HG03175 (cell line): ENCODE results near the gene FAM53B.

Source experiments
- ATAC-seq: cut with Tn5 transposase; IDR thresholded peaks from one replicate; pipeline ENCODE4 v1.9.1; 2021; ENCODE audit warnings: mild to moderate bottlenecking, moderate library complexity; ENCODE audit not compliant: unreplicated experiment

FAM53B gene

GRCh38 chr10:124742413-124743190, 1.6 kb downstream of the FAM53B start:
- no peak for ATAC-seq

DNA sequence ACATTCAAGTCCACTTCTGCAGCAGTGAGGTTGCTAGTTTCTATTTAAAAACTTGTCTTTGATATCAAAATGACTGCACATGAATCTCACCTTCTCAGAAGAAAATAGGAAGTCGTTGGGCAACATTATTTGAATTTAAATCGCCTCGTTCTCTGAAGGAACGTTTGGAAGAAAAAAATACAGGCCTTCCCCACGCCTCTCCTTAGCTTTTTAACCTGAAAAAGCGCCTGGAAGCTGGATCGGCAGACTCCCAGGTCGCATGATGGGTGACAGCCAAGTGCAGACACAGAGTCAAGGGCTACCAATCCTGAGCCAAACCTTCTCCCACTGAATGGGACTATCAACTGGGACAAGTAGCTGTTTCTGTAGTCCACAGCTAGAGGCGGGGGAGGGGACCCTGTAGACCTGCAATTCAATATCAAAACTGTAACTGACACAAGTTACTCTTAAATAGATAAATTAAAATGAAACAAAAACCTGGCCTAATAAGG, 2.2 kb downstream of the FAM53B start:
- no peak for ATAC-seq

DNA sequence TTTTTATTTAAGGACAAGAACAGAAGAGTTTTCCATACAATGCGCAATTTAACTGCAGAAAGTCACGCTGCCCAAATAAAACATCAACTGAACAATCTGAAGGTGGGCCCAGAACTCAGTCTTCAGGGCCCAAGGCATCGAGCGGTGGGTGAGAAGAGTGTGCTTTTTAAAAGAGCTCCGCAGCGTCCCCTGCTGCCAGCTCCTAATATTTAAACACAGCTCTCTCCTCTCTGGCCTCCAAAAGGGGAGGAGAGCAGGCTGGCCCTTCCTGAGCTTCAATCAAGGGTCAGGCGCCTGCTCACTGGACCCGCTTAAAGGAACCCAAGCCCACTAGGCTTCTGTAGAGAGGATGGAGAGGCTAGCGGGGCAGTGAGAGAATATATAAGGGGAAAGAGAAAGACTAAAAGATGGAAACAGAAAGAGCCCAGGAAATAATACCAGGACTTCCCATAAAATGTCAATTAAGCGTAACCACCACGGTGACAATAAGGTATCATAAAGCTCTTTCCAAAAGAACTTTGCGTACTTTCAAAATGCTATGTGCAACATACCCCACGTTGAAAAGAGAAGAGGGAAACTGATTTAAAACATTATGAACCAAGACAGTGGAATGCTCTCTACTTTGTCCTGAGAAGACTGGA, 2.8 kb downstream of the FAM53B start:
- peak; percentile 40 for ATAC-seq

DNA sequence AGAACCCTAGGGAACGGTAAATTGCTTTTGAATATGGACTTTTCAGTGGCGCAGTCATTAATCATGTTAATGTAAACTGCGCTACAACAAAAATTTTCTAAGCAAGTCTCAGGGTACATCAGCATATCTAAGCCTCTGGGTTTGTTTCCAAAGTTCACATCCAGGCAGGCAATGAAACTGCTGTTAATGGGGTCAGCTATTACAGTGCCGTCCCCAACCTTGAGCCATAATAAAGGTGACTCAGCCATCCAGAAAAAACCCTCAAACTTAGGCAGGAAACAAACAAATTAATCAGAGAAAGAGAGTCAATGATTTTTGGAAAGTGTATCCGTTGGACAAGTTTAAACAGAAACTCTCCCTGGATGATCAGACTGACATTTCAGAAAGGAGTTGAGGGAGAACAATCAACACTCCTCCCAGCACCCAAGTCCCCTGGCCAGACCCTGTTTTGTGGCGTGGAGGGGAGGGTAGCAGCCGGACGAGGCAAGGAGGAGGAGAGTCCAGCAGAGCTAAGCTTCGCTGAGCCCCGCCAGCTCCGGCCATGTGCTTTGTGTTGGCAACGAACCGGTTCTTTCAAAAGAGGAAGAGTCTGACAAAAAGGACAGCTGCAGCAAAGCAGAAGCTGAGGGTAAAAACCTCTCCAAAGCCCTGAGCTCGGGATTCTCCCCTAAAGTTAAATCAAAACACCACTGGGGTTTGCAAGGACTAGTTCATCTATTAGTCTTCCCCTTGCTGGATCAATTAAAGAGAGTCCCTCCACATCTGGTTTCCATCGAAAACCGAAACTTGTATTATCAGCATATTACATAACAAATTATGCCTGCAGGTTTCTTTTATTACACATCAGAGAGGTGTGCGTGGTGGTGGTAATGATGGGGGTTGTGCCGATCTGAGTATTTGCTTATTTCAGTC, 3.6 kb downstream of the FAM53B start:
- peak; percentile 8 for ATAC-seq

DNA sequence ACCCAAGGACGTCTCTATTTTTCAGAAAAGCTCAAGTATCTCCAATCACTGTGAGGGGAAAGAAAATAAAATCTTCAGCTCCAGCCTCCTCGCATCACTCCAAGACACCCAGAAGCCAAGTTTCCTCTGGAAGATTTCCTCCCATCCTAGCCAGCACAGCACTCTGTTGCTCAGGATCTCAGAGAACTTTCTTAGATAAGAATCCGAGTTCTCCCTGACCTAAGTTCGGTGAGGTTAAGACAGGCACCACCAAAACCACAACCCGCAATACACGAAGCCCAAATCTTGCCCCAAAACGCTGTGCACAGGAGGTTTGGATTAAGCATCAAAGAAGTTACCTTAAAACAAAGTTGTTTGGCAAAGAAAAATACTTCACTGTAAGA, 4.2 kb downstream of the FAM53B start:
- no peak for ATAC-seq

DNA sequence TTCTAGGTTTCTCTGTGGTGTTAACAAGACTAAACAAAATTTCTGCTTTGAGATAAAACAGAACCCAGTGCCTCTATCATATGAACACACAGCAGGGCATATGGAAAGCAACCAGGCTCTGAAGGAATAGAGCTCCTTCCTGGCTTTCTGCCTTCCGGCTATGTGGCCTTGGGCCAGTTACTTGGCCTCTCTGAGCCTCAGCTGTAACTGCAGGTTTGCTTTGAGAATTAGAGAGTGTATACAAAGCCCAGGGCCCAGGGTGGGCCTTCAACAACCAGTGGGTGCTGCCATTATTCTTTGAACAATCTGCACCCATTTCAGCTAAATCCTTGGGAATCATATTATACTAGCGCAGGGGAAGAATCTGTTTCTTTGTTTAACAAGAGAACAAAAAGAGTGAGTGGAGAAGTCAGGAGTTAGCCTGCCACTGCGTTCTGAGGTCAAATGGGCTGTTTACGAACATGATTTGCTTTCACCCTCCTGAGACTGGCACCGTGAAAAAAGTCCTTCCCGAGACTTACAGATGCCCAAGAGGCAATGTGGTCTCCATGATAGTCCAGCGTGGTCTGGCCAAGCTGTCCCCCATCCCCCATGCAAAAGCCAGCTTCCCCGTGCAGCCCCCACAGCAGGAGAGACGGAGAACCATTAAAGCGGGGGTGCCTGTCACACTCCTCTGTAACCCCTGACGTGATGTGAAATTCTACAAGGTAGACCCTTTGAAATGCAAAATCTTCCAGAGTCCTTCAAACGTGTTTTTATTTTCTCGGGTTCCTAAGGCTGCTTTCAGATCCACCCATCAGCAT, 4.9 kb downstream of the FAM53B start:
- no peak for ATAC-seq

DNA sequence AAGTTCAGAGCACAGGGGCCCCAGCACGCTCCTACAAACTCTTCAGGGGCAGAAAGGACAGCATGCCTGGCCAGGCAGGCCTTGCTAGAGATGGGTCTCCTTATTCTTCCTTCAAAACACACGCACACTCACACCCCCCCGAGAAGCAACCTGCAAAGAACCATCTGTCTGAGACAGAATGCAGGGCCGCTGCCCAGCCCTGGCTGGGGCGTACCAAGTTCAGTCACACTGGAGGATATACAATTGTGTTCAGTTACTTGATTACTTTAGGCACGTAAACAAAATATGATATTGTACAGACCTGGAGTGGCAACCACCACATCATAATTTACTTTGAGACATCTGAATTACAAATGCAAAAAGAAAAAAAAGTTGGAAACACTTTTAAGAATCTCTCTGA, 5.7 kb downstream of the FAM53B start:
- no peak for ATAC-seq

- no peak for ATAC-seq
Measured at GRCh38 chr10:124737708-124738107, 6.5 kb downstream of the FAM53B start.

GRCh38 chr10:124737221-124737620, 7.0 kb downstream of the FAM53B start:
- no peak for ATAC-seq

GRCh38 chr10:124736491-124737136, 7.6 kb downstream of the FAM53B start:
- no peak for ATAC-seq

DNA sequence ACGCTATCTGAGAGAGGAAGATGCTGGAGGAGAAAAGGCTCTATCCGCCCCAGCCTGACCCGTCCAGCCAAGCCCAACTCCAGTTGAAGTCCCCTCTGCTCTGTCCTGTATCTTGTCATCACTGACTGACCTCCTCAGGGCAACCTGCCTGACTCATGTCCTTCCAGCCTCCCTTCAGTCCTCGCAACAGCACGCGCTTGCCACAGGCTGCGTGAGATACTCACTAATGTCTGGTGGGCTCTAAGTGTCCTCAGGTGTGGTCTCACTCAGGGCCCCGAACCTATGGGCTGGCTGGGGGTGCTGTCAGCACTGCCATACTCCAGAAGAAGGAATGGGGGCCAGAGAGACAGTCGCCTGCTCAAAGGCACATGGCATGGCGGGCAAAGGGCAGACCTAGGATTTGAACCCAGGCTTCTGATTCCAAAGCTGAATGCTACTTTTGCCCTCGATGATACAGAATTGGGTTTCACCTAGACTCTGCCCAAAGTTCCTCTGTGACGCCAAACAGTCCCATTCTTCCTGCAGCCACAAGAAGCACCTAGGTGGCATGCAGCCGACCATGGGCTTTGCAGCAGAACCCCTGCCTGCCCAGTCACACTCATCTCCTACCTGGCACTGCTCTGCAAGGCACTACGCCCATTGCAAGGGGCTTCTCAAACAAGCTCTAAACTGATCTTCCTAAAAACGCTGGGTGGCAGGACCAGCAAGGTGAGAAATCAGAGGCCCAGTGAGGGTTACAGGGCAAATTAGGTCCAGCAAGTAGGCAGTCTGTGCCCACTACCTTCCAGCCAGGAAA, 8.5 kb downstream of the FAM53B start:
- no peak for ATAC-seq

- ATAC-seq = no peak
Measured at GRCh38 chr10:124734311-124735166, 9.6 kb downstream of the FAM53B start.

- no peak for ATAC-seq
Measured at GRCh38 chr10:124733571-124734245, 10.5 kb downstream of the FAM53B start.

DNA sequence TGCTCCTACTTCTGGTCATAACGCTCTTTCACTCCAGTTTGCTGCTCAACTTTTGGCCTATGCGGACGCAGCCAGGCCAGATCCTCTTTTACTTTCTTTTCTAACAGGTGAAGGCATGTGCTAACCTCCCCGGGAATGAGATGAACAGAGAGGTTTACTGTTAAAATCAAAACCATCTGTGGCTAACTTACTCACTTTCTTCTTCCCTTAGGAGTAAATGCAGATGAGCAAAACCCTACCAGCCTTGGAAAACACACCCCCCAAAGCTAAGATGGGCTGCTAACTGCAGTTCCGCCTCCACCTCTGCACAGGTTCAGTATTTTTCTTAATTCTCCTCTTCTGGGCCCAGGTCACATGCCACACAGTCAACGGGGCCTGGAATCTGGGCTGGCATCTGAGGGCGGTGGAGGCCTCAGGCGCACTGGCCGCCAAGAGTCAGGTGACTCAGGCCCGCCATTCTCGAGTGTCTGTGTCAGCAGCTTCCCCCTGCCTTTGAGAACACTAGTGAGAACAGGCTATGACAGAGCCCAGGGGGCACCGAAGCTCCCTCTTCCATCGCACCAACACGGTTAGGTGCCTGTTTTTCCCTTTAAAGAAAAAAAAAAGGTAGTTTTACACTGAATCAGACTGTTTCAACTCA, 11.1 kb downstream of the FAM53B start:
- ATAC-seq = peak; percentile 64

GRCh38 chr10:124731551-124731950, 12.6 kb downstream of the FAM53B start:
- no peak for ATAC-seq

DNA sequence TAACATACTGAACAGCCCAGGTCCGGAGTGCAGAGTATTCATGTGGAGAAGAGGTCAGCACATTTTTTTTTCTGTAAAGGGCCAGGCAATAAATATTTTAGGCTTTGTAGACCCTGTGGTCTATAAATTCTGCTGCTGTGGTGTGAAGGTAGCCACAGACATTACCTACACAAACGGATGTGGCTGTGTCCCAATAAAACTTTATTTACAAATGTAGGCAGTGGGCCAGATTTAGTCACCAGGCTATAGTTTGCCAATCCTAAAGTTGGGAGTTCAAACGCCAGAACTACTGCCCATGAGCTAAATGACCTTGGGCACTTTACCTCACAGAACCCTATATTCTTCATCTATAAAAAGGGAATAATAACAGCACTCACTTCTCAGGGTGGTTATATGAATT, 13.4 kb downstream of the FAM53B start:
- ATAC-seq = no peak
